Measurements from ENCODE around the gene DENND1A. TPM values are rescaled to one million over a fixed set of nuclear protein-coding genes. Genes with fewer than 3 reads are reported as not detected.

The DENND1A gene
- total and polyA plus RNA-seq, 2 of the 13 experiments (the other 11 are each of a cell fraction or from before 2014, with no cell fraction given) = 14.8 to 30.1 TPM

DNA sequence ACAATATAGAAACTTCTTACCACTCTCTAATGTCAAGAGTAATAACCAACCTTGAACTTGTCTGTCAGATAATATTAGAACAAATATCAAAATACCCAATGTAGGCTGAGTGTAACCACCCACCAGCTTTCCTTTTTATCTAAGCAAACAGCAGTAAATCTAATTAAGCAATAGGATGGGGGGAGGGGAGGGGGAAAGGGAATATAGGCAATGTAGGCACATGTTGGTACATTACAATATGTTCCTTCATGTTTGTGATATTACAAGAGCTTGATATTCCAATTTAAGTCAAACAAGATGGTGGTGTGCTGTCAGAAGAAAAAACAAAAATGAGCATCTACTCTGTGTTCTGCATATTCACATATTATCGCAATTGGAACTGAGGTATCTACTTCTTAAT lies 158.2 kb downstream of the DENND1A start:
- Histone ChIP-seq H3K4me1 (ENCODE audit: insufficient read depth, low read length) (peaks cover 10% of the 10 kb centered on the region), H3K4me2 (ENCODE audit: low read depth, low read length) (no peak overlapping the region), H3K9ac (ENCODE audit: insufficient read depth, low read depth, low read length) (no peak overlapping the region), H3K4me3 (replicated peaks in 1 of 3; ENCODE audit: insufficient read depth in 1 of 3, low read depth in 2 of 3, low read length in 3 of 3) (no peak overlapping the region), H3K27ac (ENCODE audit: extremely low read length, insufficient read depth, low read length) (no peak overlapping the region), H4K20me1 (ENCODE audit: insufficient read depth, low read length) (no peaks in the 10 kb centered on the region; the same call in 1 of the 2 replicates), H3K9me3 (ENCODE audit: low read length) (no peaks in the 10 kb centered on the region), H3K79me2 (ENCODE audit: insufficient read depth, low read length) (no peaks in the 10 kb centered on the region), H3K36me3 (replicated peaks in 1 of 2; ENCODE audit: control insufficient read depth in 1 of 2, insufficient read depth in 2 of 2, low read length in 2 of 2) (peaks cover 0 to 1% of the 10 kb centered on the region in 2 experiments; a peak in 1 of 5 replicates), H3K27me3 (ENCODE audit: control insufficient read depth in 1 of 2, insufficient read depth in 2 of 2, low read length in 2 of 2) (no peaks in the 10 kb centered on the region), H2AFZ (ENCODE audit: low read length) (no peak overlapping the region)
- WGBS (ENCODE audit: low lambda C conversion rate) = 100% methylated on average over 1 of the region's 1 CpG
- no peak for TF ChIP-seq HOXA7 (CRISPR knock-in tag; IDR thresholded peaks at IDR 0.05)
- TF ChIP-seq HNRNPK (IDR thresholded peaks at IDR 0.05; ENCODE audit: low read depth, low read length, poor library complexity, severe bottlenecking) = peak; percentile 69
- TF ChIP-seq, protein P1, sequence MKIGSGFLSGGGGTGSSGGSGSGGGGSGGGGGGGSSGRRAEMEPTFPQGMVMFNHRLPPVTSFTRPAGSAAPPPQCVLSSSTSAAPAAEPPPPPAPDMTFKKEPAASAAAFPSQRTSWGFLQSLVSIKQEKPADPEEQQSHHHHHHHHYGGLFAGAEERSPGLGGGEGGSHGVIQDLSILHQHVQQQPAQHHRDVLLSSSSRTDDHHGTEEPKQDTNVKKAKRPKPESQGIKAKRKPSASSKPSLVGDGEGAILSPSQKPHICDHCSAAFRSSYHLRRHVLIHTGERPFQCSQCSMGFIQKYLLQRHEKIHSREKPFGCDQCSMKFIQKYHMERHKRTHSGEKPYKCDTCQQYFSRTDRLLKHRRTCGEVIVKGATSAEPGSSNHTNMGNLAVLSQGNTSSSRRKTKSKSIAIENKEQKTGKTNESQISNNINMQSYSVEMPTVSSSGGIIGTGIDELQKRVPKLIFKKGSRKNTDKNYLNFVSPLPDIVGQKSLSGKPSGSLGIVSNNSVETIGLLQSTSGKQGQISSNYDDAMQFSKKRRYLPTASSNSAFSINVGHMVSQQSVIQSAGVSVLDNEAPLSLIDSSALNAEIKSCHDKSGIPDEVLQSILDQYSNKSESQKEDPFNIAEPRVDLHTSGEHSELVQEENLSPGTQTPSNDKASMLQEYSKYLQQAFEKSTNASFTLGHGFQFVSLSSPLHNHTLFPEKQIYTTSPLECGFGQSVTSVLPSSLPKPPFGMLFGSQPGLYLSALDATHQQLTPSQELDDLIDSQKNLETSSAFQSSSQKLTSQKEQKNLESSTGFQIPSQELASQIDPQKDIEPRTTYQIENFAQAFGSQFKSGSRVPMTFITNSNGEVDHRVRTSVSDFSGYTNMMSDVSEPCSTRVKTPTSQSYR (CRISPR knock-in tag; IDR thresholded peaks at IDR 0.05; ENCODE audit: borderline replicate concordance) = 0 out of 2 replicates have a peak, but pooled peaks have one; percentile 25
- in situ Hi-C loops (cut with HindIII; ENCODE audit: extremely low pct_ligation_motif_present, low pct_unique_long_range_greater_than_20kb) (no loop called here), intact Hi-C loops (cut with micrococcal nuclease; ENCODE audit: unreplicated experiment) (no loop called here)
- no TSS peak for BruUV-seq (replicated peaks)
- DNase-seq (ENCODE audit: low spot score) = no peak
- peak; percentile 4 for FAIRE-seq
- ChIA-PET CTCF (ENCODE audit: low intra/inter-chr PET ratio, low total read pairs) (no interaction called here), POLR2A (no interaction called here)
- no peak for ATAC-seq

DNA sequence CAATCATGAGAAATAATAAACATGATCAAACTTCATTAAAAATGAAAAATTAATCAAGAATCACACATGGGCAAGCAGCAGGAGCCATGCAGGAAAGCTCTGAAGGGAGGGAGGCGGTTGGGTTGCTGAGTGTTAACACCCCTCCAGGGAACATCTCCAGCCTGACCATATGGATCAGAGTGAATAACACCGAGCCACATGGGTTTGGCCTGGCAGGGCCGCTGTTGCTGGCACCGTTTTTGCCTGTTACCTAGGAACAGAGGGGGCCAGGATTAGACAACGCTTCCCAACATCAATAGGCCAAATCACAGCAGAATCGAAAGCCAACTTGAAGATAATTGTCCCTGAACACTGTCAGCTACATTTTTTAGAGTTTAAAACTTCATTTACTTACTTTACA lies 160.2 kb downstream of the DENND1A start:
- H4K20me1 ChIP-seq (ENCODE audit: insufficient read depth, low read length) = no peaks in the 10 kb centered on the region; the same call in 1 of the 2 replicates
- no peak overlapping the region for H3K27ac ChIP-seq (ENCODE audit: extremely low read length, insufficient read depth, low read length)
- WGBS (ENCODE audit: low lambda C conversion rate) = 95% methylated on average over 6 of the region's 6 CpGs
- H3K4me3 ChIP-seq (replicated peaks in 1 of 3; ENCODE audit: insufficient read depth in 1 of 3, low read depth in 2 of 3, low read length in 3 of 3) = no peak overlapping the region
- TF ChIP-seq ELF3 (CRISPR knock-in tag; IDR thresholded peaks at IDR 0.05) = no peak
- no peak for TF ChIP-seq ZNF878 (CRISPR knock-in tag; IDR thresholded peaks at IDR 0.05)
- TF ChIP-seq, protein P2, sequence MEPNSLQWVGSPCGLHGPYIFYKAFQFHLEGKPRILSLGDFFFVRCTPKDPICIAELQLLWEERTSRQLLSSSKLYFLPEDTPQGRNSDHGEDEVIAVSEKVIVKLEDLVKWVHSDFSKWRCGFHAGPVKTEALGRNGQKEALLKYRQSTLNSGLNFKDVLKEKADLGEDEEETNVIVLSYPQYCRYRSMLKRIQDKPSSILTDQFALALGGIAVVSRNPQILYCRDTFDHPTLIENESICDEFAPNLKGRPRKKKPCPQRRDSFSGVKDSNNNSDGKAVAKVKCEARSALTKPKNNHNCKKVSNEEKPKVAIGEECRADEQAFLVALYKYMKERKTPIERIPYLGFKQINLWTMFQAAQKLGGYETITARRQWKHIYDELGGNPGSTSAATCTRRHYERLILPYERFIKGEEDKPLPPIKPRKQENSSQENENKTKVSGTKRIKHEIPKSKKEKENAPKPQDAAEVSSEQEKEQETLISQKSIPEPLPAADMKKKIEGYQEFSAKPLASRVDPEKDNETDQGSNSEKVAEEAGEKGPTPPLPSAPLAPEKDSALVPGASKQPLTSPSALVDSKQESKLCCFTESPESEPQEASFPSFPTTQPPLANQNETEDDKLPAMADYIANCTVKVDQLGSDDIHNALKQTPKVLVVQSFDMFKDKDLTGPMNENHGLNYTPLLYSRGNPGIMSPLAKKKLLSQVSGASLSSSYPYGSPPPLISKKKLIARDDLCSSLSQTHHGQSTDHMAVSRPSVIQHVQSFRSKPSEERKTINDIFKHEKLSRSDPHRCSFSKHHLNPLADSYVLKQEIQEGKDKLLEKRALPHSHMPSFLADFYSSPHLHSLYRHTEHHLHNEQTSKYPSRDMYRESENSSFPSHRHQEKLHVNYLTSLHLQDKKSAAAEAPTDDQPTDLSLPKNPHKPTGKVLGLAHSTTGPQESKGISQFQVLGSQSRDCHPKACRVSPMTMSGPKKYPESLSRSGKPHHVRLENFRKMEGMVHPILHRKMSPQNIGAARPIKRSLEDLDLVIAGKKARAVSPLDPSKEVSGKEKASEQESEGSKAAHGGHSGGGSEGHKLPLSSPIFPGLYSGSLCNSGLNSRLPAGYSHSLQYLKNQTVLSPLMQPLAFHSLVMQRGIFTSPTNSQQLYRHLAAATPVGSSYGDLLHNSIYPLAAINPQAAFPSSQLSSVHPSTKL (CRISPR knock-in tag; IDR thresholded peaks at IDR 0.05) = no peak
- TF ChIP-seq CCAR2 (optimal IDR thresholded peaks at IDR 0.05; ENCODE audit: low read depth, low read length) = no peak
- no peak for TF ChIP-seq NCOR1 (IDR thresholded peaks at IDR 0.05; ENCODE audit: borderline replicate concordance, low read length)
- TF ChIP-seq, protein P3, sequence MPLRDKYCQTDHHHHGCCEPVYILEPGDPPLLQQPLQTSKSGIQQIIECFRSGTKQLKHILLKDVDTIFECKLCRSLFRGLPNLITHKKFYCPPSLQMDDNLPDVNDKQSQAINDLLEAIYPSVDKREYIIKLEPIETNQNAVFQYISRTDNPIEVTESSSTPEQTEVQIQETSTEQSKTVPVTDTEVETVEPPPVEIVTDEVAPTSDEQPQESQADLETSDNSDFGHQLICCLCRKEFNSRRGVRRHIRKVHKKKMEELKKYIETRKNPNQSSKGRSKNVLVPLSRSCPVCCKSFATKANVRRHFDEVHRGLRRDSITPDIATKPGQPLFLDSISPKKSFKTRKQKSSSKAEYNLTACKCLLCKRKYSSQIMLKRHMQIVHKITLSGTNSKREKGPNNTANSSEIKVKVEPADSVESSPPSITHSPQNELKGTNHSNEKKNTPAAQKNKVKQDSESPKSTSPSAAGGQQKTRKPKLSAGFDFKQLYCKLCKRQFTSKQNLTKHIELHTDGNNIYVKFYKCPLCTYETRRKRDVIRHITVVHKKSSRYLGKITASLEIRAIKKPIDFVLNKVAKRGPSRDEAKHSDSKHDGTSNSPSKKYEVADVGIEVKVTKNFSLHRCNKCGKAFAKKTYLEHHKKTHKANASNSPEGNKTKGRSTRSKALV (CRISPR knock-in tag; IDR thresholded peaks at IDR 0.05) = no peak
- intact Hi-C loops (cut with micrococcal nuclease; ENCODE audit: unreplicated experiment) = no loop called here
- BruUV-seq (replicated peaks) = no TSS peak
- H3K9me3 ChIP-seq (ENCODE audit: low read length) = no peaks in the 10 kb centered on the region
- CTCF ChIA-PET (ENCODE audit: low intra/inter-chr PET ratio, low total read pairs) = no interaction called here
- peaks cover 10% of the 10 kb centered on the region for H3K4me1 ChIP-seq (ENCODE audit: insufficient read depth, low read length)
- POLR2A ChIA-PET = no interaction called here
- no peak for FAIRE-seq
- no peak overlapping the region for H3K4me2 ChIP-seq (ENCODE audit: low read depth, low read length)
- in situ Hi-C loops (cut with HindIII; ENCODE audit: extremely low pct_ligation_motif_present, low pct_unique_long_range_greater_than_20kb) = no loop called here
- H3K79me2 ChIP-seq (ENCODE audit: insufficient read depth, low read length) = no peaks in the 10 kb centered on the region
- H3K36me3 ChIP-seq (replicated peaks in 1 of 2; ENCODE audit: control insufficient read depth in 1 of 2, insufficient read depth in 2 of 2, low read length in 2 of 2) = peaks cover 0 to 1% of the 10 kb centered on the region in 2 experiments; a peak in 1 of 5 replicates
- no peak for DNase-seq (ENCODE audit: low spot score)
- H3K27me3 ChIP-seq (ENCODE audit: control insufficient read depth in 1 of 2, insufficient read depth in 2 of 2, low read length in 2 of 2) = no peaks in the 10 kb centered on the region; a peak in 1 of 5 replicates
- no peak for ATAC-seq
- no peak overlapping the region for H3K9ac ChIP-seq (ENCODE audit: insufficient read depth, low read depth, low read length)
- no peak overlapping the region for H2AFZ ChIP-seq (ENCODE audit: low read length)
